Loucy (cell line): ENCODE data around the gene ATP13A5.

ENCODE experiments used
- EZH2phosphoT487 ChIP-seq: fragments of 200-600 bp; IDR thresholded peaks from 2 replicates; pipeline ENCODE4 v1.6.1; 2018; ENCODE audit warnings: antibody characterized with exemption, mild to moderate bottlenecking, moderate library complexity, borderline replicate concordance
- TF ChIP-seq, protein P1 (sequence below): fragments of 200-600 bp; sonication (generic); conservative IDR thresholded peaks from 2 replicates; pipeline ENCODE4 v1.5.1; 2014; ENCODE audit warnings: mild to moderate bottlenecking, antibody characterized with exemption, low read length

DNA sequence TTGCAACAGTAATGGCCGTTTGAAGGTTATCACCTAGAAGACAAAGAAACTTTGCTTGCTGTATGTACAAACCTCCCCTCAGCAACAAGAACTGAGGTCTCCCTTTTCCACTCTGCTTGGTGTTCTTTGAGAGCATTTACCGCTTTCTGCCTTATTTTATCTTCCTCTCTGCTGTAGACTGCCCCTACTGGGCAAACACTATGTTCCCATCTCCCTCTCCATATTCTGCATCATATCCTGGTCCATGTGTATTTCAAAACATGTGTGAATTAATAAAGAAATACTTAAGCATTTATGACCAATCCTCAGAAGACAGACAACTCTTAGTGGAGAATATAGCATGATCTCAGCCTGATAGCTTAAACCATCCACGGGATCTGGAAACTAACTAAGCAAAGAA, 64.4 kb downstream of the ATP13A5 start:
- TF ChIP-seq, protein P1, sequence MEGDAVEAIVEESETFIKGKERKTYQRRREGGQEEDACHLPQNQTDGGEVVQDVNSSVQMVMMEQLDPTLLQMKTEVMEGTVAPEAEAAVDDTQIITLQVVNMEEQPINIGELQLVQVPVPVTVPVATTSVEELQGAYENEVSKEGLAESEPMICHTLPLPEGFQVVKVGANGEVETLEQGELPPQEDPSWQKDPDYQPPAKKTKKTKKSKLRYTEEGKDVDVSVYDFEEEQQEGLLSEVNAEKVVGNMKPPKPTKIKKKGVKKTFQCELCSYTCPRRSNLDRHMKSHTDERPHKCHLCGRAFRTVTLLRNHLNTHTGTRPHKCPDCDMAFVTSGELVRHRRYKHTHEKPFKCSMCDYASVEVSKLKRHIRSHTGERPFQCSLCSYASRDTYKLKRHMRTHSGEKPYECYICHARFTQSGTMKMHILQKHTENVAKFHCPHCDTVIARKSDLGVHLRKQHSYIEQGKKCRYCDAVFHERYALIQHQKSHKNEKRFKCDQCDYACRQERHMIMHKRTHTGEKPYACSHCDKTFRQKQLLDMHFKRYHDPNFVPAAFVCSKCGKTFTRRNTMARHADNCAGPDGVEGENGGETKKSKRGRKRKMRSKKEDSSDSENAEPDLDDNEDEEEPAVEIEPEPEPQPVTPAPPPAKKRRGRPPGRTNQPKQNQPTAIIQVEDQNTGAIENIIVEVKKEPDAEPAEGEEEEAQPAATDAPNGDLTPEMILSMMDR, result peak; percentile 37
- TF ChIP-seq EZH2phosphoT487, result no peak
